H9 (cell line): ENCODE measurements around the gene NRGN. TPM values are rescaled to one million over a fixed set of nuclear protein-coding genes. Genes with fewer than 3 reads are reported as not detected.

ENCODE experiments used
- DNase-seq: peaks from one replicate; pipeline ENCODE4 v3.0.0-alpha.2; 2017
- H2AFZ ChIP-seq: one replicate; pipeline ENCODE4 v1.6.1; 2013; ENCODE audit warnings: mild to moderate bottlenecking, low read length, control low read depth, moderate library complexity
- H2AK5ac ChIP-seq: 2 replicates; pipeline ENCODE4 v1.6.1; 2013; ENCODE audit warnings: low read length, control low read depth, mixed read lengths; ENCODE audit not compliant: insufficient read length
- H2BK120ac ChIP-seq: one replicate; pipeline ENCODE4 v1.6.1; 2013; ENCODE audit warnings: low read depth, mild to moderate bottlenecking, low read length, control low read depth, inconsistent platforms; ENCODE audit not compliant: poor library complexity, severe bottlenecking
- H2BK12ac ChIP-seq: 2 replicates; pipeline ENCODE4 v1.6.1; 2013; ENCODE audit warnings: low read length, control low read depth, mixed read lengths, low read depth; ENCODE audit not compliant: insufficient read length
- H2BK15ac ChIP-seq: 2 replicates; pipeline ENCODE4 v1.6.1; 2013; ENCODE audit warnings: low read depth, low read length, control low read depth
- H2BK20ac ChIP-seq: one replicate; pipeline ENCODE4 v1.6.1; 2013; ENCODE audit warnings: low read depth, mild to moderate bottlenecking, low read length, control low read depth, inconsistent platforms; ENCODE audit not compliant: poor library complexity, severe bottlenecking
- H2BK5ac ChIP-seq: 2 replicates; pipeline ENCODE4 v1.6.1; 2013; ENCODE audit warnings: low read length, control low read depth, mixed read lengths; ENCODE audit not compliant: insufficient read length
- H3K14ac ChIP-seq: 2 replicates; pipeline ENCODE4 v1.6.1; 2013; ENCODE audit warnings: low read length, control low read depth; ENCODE audit not compliant: insufficient read depth
- H3K18ac ChIP-seq: 2 replicates; pipeline ENCODE4 v1.6.1; 2013; ENCODE audit warnings: low read depth, mild to moderate bottlenecking, mixed read lengths, low read length, control low read depth; ENCODE audit not compliant: insufficient read length
- H3K23ac ChIP-seq: 2 replicates; pipeline ENCODE4 v1.6.1; 2013; ENCODE audit warnings: low read length, control low read depth, mixed read lengths, low read depth; ENCODE audit not compliant: insufficient read length
- H3K23me2 ChIP-seq: 2 replicates; pipeline ENCODE4 v1.6.1; 2013; ENCODE audit warnings: low read depth, mild to moderate bottlenecking, mixed read lengths, low read length, control low read depth; ENCODE audit not compliant: insufficient read length, poor library complexity, severe bottlenecking
- H3K27ac ChIP-seq: 2 replicates; pipeline ENCODE4 v1.5.1; 2013; ENCODE audit warnings: low read length, control low read depth, mixed read lengths, low read depth; ENCODE audit not compliant: insufficient read length
- H3K27me3 ChIP-seq: 2 replicates; pipeline ENCODE4 v1.6.1; 2013; ENCODE audit warnings: low read length, control low read depth, inconsistent platforms; ENCODE audit not compliant: insufficient read depth
- H3K4ac ChIP-seq: 2 replicates; pipeline ENCODE4 v1.6.1; 2013; ENCODE audit warnings: low read depth, mild to moderate bottlenecking, control low read depth, inconsistent platforms, low read length, moderate library complexity
- H3K4me1 ChIP-seq: 2 replicates; pipeline ENCODE4 v1.6.1; 2013; ENCODE audit warnings: low read length, control low read depth, inconsistent platforms; ENCODE audit not compliant: insufficient read depth
- H3K4me2 ChIP-seq: 2 replicates; pipeline ENCODE4 v1.6.1; 2013; ENCODE audit warnings: low read length, control low read depth, mixed read lengths; ENCODE audit not compliant: insufficient read length, insufficient read depth
- H3K56ac ChIP-seq: 2 replicates; pipeline ENCODE4 v1.6.1; 2013; ENCODE audit warnings: low read depth, mild to moderate bottlenecking, mixed read lengths, low read length, control low read depth; ENCODE audit not compliant: insufficient read length
- H3K79me1 ChIP-seq: 2 replicates; pipeline ENCODE4 v1.6.1; 2013; ENCODE audit warnings: low read depth, mild to moderate bottlenecking, moderate library complexity, low read length, control low read depth, inconsistent platforms; ENCODE audit not compliant: insufficient read depth, poor library complexity, severe bottlenecking
- H3K79me2 ChIP-seq: 2 replicates; pipeline ENCODE4 v1.6.1; 2013; ENCODE audit warnings: low read length, control low read depth, inconsistent platforms; ENCODE audit not compliant: insufficient read depth
- H3K9ac ChIP-seq: 2 replicates; pipeline ENCODE4 v1.6.1; 2013; ENCODE audit warnings: low read length, control low read depth, mixed read lengths; ENCODE audit not compliant: insufficient read length; ENCODE audit errors: extremely low read depth
- H3K9me3 ChIP-seq: one replicate; pipeline ENCODE4 v1.6.1; 2013; ENCODE audit warnings: low read depth, low read length, inconsistent platforms; ENCODE audit not compliant: control insufficient read depth
- H3T11ph ChIP-seq: one replicate; pipeline ENCODE4 v1.6.1; 2013; ENCODE audit warnings: mild to moderate bottlenecking, low read length, control low read depth, inconsistent platforms
- H4K20me1 ChIP-seq: one replicate; pipeline ENCODE4 v1.6.1; 2013; ENCODE audit not compliant: control insufficient read depth, insufficient read length, insufficient read depth
- H4K5ac ChIP-seq: 2 replicates; pipeline ENCODE4 v1.6.1; 2013; ENCODE audit warnings: low read depth, mild to moderate bottlenecking, mixed read lengths, low read length, control low read depth; ENCODE audit not compliant: insufficient read length
- H4K8ac ChIP-seq: replicated peaks from 2 replicates; pipeline ENCODE4 v1.6.1; 2013; ENCODE audit warnings: low read length, control low read depth, mixed read lengths, low read depth; ENCODE audit not compliant: insufficient read length
- H4K91ac ChIP-seq: 2 replicates; pipeline ENCODE4 v1.6.1; 2013; ENCODE audit warnings: low read depth, mild to moderate bottlenecking, moderate library complexity, mixed read lengths, low read length, control low read depth; ENCODE audit not compliant: insufficient read length
- H3K27ac Mint-ChIP-seq, 3 experiments: 2 replicates in 2 of 3; 3 replicates in 1 of 3; pipeline ENCODE4 v1.8.0; 2020 to 2021; ENCODE audit warnings: mixed read lengths in 3 of 3, mild to moderate bottlenecking in 1 of 3, moderate library complexity in 1 of 3
- H3K27me3 Mint-ChIP-seq: 2 replicates; pipeline ENCODE4 v1.8.0; 2021; ENCODE audit warnings: low read depth, mild to moderate bottlenecking, moderate library complexity, mixed read lengths
- H3K36me3 Mint-ChIP-seq, 3 experiments: 2 replicates in 2 of 3; 3 replicates in 1 of 3; pipeline ENCODE4 v1.8.0; 2020 to 2021; ENCODE audit warnings: low read depth in 3 of 3, mixed read lengths in 3 of 3; ENCODE audit not compliant: insufficient read depth in 1 of 3
- H3K4me1 Mint-ChIP-seq, 2 experiments: 2 replicates each; pipeline ENCODE4 v1.8.0; 2020; ENCODE audit warnings: mixed read lengths in 2 of 2
- H3K4me3 Mint-ChIP-seq, 2 experiments: 2 replicates in 1 of 2; 3 replicates in 1 of 2; pipeline ENCODE4 v1.8.0; 2020 to 2021; ENCODE audit warnings: mild to moderate bottlenecking in 2 of 2, mixed read lengths in 2 of 2, moderate library complexity in 1 of 2
- H3K9me3 Mint-ChIP-seq, 2 experiments: 2 replicates in 1 of 2; 3 replicates in 1 of 2; pipeline ENCODE4 v1.8.0; 2020; ENCODE audit warnings: mild to moderate bottlenecking in 2 of 2, mixed read lengths in 2 of 2, moderate library complexity in 1 of 2
- total RNA-seq: library from RNA; stranded (reverse); gene quantifications from 2 replicates; pipeline ENCODE4 v1.2.1, GENCODE V29; 2021
- TF ChIP-seq, protein P1 (sequence below): fragments of 200-600 bp; sonication (generic); conservative IDR thresholded peaks from 3 replicates; pipeline ENCODE4 v1.8.0; 2021; ENCODE audit warnings: antibody characterized with exemption, mild to moderate bottlenecking

NRGN gene
- total RNA-seq, 1 experiment from 2014 or later, result 6.4 TPM

DNA sequence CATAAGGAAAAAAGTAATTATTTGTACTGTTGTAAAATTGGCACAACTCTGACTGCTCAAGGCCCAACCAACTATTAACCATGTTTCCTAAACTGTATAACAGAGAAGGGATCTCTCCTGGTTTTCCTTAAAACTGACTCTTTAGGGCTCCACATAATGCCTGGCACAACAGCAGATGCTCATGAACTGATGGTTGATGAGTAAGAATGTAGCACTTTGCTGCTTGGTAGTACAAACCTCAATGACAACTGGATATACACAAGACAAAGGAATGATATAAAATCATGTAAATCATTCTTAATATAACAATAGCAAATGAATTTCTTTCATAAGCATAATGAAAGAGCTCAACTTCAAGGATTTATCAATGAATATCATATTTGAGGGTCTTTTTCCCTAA lies 48.8 kb downstream of the NRGN start:
- Histone ChIP-seq H3K27me3 (no peaks in the 10 kb centered on the region; the same call in 1 of the 2 replicates), H3T11ph (no peak overlapping the region), H2AK5ac (no peak overlapping the region), H3K27ac (no peak overlapping the region), H3K79me1 (peaks cover 4% of the 10 kb centered on the region), H3K9me3 (no peaks in the 10 kb centered on the region), H2BK120ac (no peak overlapping the region), H3K4me2 (no peak overlapping the region), H3K23ac (no peak overlapping the region), H4K20me1 (no peaks in the 10 kb centered on the region), H3K14ac (no peak overlapping the region), H4K5ac (no peak overlapping the region), H3K4me1 (peaks cover 8% of the 10 kb centered on the region; the same call in 1 of the 2 replicates), H4K8ac (no peak overlapping the region), H2BK20ac (no peak overlapping the region), H4K91ac (no peak overlapping the region), H3K4ac (no peak overlapping the region), H2BK15ac (no peak overlapping the region), H3K56ac (no peak overlapping the region), H2BK12ac (no peak overlapping the region), H3K79me2 (peaks cover 34% of the 10 kb centered on the region; the same call in 1 of the 2 replicates), H3K23me2 (no peaks in the 10 kb centered on the region), H2AFZ (no peak overlapping the region), H3K18ac (no peak overlapping the region), H2BK5ac (no peak overlapping the region), H3K9ac (no peak overlapping the region)
- no peak for DNase-seq
- TF ChIP-seq, protein P1, sequence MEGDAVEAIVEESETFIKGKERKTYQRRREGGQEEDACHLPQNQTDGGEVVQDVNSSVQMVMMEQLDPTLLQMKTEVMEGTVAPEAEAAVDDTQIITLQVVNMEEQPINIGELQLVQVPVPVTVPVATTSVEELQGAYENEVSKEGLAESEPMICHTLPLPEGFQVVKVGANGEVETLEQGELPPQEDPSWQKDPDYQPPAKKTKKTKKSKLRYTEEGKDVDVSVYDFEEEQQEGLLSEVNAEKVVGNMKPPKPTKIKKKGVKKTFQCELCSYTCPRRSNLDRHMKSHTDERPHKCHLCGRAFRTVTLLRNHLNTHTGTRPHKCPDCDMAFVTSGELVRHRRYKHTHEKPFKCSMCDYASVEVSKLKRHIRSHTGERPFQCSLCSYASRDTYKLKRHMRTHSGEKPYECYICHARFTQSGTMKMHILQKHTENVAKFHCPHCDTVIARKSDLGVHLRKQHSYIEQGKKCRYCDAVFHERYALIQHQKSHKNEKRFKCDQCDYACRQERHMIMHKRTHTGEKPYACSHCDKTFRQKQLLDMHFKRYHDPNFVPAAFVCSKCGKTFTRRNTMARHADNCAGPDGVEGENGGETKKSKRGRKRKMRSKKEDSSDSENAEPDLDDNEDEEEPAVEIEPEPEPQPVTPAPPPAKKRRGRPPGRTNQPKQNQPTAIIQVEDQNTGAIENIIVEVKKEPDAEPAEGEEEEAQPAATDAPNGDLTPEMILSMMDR, result no peak
- no peak overlapping the region for H3K4me3 Mint-ChIP-seq
- no peaks in the 10 kb centered on the region for H3K36me3 Mint-ChIP-seq
- no peaks in the 10 kb centered on the region for H3K9me3 Mint-ChIP-seq
- H3K27ac Mint-ChIP-seq, result no peak overlapping the region
- no peaks in the 10 kb centered on the region for H3K27me3 Mint-ChIP-seq
- H3K4me1 Mint-ChIP-seq, result peaks cover 40 to 41% of the 10 kb centered on the region in 2 experiments
